Activated CD4-positive, alpha-beta T cell treated with anti-CD3 and anti-CD28 coated beads for 48 hours (primary cell): ENCODE measurements around the gene LACTB.

Source experiments
- DNase-seq: peaks from one replicate; pipeline ENCODE4 v3.0.0-alpha.2; 2020

LACTB gene

GRCh38 chr15:63134245-63134985 lies 12.8 kb downstream of the LACTB start:
- DNase-seq: no peak

GRCh38 chr15:63135281-63135680 lies 13.6 kb downstream of the LACTB start:
- DNase-seq: no peak

- no peak for DNase-seq
Measured at GRCh38 chr15:63135804-63136203, 14.1 kb downstream of the LACTB start.

GRCh38 chr15:63136742-63137141 lies 15.1 kb downstream of the LACTB start:
- DNase-seq: no peak

GRCh38 chr15:63140936-63141335 lies 19.3 kb downstream of the LACTB start:
- DNase-seq: no peak

- no peak for DNase-seq
Measured at GRCh38 chr15:63145426-63145825, 23.8 kb downstream of the LACTB start.

GRCh38 chr15:63146684-63147083 lies 25.0 kb downstream of the LACTB start:
- no peak for DNase-seq

GRCh38 chr15:63151665-63152064 lies 30.0 kb downstream of the LACTB start:
- DNase-seq: no peak

GRCh38 chr15:63155486-63155885 lies 33.8 kb downstream of the LACTB start:
- no peak for DNase-seq

- DNase-seq: no peak
Measured at GRCh38 chr15:63156086-63156710, 34.5 kb downstream of the LACTB start.

GRCh38 chr15:63156755-63157117 lies 35.1 kb downstream of the LACTB start:
- peak; percentile 27 for DNase-seq

- DNase-seq: peak; percentile 92
Measured at GRCh38 chr15:63157118-63157843, 35.6 kb downstream of the LACTB start, which contains the start of gene RPS27L. Gene RPS27L, minus strand, starts transcription at chr15:63157477. Its CDS starts 72 bp downstream, at chr15:63157405.

- DNase-seq: peak; percentile 42
Measured at GRCh38 chr15:63157891-63158431, 36.3 kb downstream of the LACTB start.

- DNase-seq: no peak
Measured at GRCh38 chr15:63160638-63161037, 39.0 kb downstream of the LACTB start.

- DNase-seq: no peak
Measured at GRCh38 chr15:63163217-63163616, 41.6 kb downstream of the LACTB start.

- DNase-seq: no peak
Measured at GRCh38 chr15:63165166-63165859, 43.7 kb downstream of the LACTB start.

GRCh38 chr15:63166219-63166618 lies 44.6 kb downstream of the LACTB start:
- no peak for DNase-seq

- DNase-seq: no peak
Measured at GRCh38 chr15:63169788-63170187, 48.1 kb downstream of the LACTB start.

GRCh38 chr15:63172376-63172775 lies 50.7 kb downstream of the LACTB start:
- DNase-seq: no peak

GRCh38 chr15:63172851-63173451 lies 51.3 kb downstream of the LACTB start:
- no peak for DNase-seq

GRCh38 chr15:63176302-63176701 lies 54.6 kb downstream of the LACTB start:
- DNase-seq: no peak

- no peak for DNase-seq
Measured at GRCh38 chr15:63178034-63178433, 56.4 kb downstream of the LACTB start.

- DNase-seq: no peak
Measured at GRCh38 chr15:63180746-63181145, 59.1 kb downstream of the LACTB start.
